Brain pericyte (primary cell): ENCODE results near the gene SMIM23.

ENCODE experiments used
- DNase-seq: peaks from one replicate; pipeline ENCODE4 v3.0.0-alpha.2; 2012; ENCODE audit warnings: low read depth, low spot score

The SMIM23 gene

GRCh38 chr5:171813813-171814490 is 28.3 kb downstream of the SMIM23 start:
- no peak for DNase-seq

GRCh38 chr5:171816666-171817065 is 31.0 kb downstream of the SMIM23 start:
- no peak for DNase-seq

GRCh38 chr5:171820561-171820960 is 34.9 kb downstream of the SMIM23 start:
- no peak for DNase-seq

GRCh38 chr5:171821286-171821685 is 35.7 kb downstream of the SMIM23 start:
- DNase-seq = no peak

GRCh38 chr5:171823269-171823668 is 37.7 kb downstream of the SMIM23 start:
- no peak for DNase-seq

- DNase-seq = no peak
Measured at GRCh38 chr5:171825051-171825450, 39.4 kb downstream of the SMIM23 start.

- DNase-seq = no peak
Measured at GRCh38 chr5:171826132-171826531, 40.5 kb downstream of the SMIM23 start.

GRCh38 chr5:171827162-171827561 is 41.5 kb downstream of the SMIM23 start:
- no peak for DNase-seq

- DNase-seq = no peak
Measured at GRCh38 chr5:171830686-171831085, 45.1 kb downstream of the SMIM23 start.

- no peak for DNase-seq
Measured at GRCh38 chr5:171832775-171833174, 47.2 kb downstream of the SMIM23 start.

- DNase-seq = no peak
Measured at GRCh38 chr5:171834461-171834860, 48.8 kb downstream of the SMIM23 start.

- no peak for DNase-seq
Measured at GRCh38 chr5:171835066-171835465, 49.4 kb downstream of the SMIM23 start.

- DNase-seq = no peak
Measured at GRCh38 chr5:171837522-171837921, 51.9 kb downstream of the SMIM23 start.

GRCh38 chr5:171838066-171838465 is 52.4 kb downstream of the SMIM23 start:
- no peak for DNase-seq

- DNase-seq = no peak
Measured at GRCh38 chr5:171839112-171839511, 53.5 kb downstream of the SMIM23 start.

GRCh38 chr5:171840066-171840465 is 54.4 kb downstream of the SMIM23 start:
- DNase-seq = no peak
